Tibial nerve (tissue), 4 donors: ENCODE data around the gene MAP7D1.

Experiments
- CTCF ChIP-seq, 5 experiments: fragments of 200-600 bp in 3 of 5; fragments of 450-650 bp in 2 of 5; sonication (generic) in 3 of 5; IDR thresholded peaks; one replicate each; pipeline ENCODE4 v1.5.1; 2016 to 2019; ENCODE audit warnings: antibody characterized with exemption in 5 of 5, mild to moderate bottlenecking in 3 of 5, moderate library complexity in 2 of 5
- EP300 ChIP-seq, 2 donors: sonication (generic); formaldehyde crosslinking; IDR thresholded peaks; one replicate each; pipeline ENCODE4 v1.6.1; 2017; ENCODE audit warnings: antibody characterized with exemption in 2 of 2, mild to moderate bottlenecking in 1 of 2
- POLR2A ChIP-seq, 2 donors: fragments of 450-650 bp; IDR thresholded peaks; one replicate each; pipeline ENCODE4 v1.6.1; 2017; ENCODE audit warnings: antibody characterized with exemption in 2 of 2, mild to moderate bottlenecking in 2 of 2, moderate library complexity in 2 of 2

- TF ChIP-seq POLR2A (IDR thresholded peaks at IDR 0.05), result no peak
- no peak for TF ChIP-seq CTCF (IDR thresholded peaks at IDR 0.05)
- no peak for TF ChIP-seq EP300 (IDR thresholded peaks at IDR 0.05)
These were observed 20.2 kb upstream of the MAP7D1 start for GRCh38 chr1:36135796-36136195.
